Hypothalamus (tissue), 51 donors: ENCODE measurements around the gene RAD51B.

ENCODE experiments used
- DNase-seq, 51 donors: peaks; one replicate each; lab custom pipeline; 2025; lab: John Stamatoyannopoulos, UW

The RAD51B gene

DNA sequence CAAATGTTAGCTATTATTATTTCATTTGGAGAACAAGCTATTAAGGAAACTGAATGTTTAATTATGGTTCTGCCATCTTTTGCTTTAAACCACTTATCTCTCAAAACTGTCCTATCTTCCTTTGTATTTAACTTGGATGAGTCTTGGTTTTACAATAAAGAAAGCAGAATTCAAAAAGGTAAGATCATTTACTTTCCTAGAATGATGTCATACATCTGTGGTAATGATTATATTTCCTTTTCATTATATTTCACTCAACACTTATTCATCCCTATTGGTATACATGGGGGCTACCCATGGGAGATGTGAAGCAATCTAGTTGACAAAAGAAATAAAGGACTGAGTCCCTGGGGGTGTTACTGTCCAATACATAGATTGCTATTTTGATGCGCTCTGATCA is 516.6 kb downstream of the RAD51B start:
- no peak for DNase-seq

- DNase-seq, result no peak
Observed at GRCh38 chr14:68337279-68337678, 517.7 kb downstream of the RAD51B start.

- no peak for DNase-seq
Observed at GRCh38 chr14:68340262-68340661, 520.7 kb downstream of the RAD51B start.

- DNase-seq, result no peak
Observed at GRCh38 chr14:68341411-68342212, 522.0 kb downstream of the RAD51B start.

GRCh38 chr14:68342216-68342763 is 522.7 kb downstream of the RAD51B start:
- no peak for DNase-seq

DNA sequence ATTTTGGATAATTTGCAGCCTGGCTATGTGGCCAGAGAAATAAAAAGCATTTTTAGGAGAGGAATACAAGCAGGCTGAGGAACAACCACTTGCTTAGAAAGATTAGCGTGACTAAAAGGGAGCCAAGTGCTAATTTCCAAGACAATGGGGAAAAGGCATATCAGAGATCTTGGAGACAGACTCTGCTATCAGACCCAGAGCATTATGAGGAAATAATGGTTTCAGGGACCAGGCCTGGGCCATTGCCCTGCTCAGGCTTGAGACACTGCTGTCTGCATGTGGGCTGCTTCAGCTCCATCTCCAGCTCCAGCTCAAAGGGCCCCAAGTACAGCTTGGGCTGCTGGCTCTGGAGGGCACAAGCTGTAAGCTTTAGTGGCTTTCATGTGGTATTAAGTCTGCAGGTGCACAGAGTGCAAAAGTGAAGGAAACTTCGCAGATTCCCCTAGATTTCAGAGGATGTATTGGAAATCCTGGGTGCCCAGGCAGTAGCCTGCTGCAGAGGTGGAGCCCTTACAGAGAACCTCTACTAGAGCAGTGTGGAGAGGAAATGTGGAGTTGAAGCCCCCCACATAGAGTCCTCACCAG is 524.0 kb downstream of the RAD51B start:
- no peak for DNase-seq

DNA sequence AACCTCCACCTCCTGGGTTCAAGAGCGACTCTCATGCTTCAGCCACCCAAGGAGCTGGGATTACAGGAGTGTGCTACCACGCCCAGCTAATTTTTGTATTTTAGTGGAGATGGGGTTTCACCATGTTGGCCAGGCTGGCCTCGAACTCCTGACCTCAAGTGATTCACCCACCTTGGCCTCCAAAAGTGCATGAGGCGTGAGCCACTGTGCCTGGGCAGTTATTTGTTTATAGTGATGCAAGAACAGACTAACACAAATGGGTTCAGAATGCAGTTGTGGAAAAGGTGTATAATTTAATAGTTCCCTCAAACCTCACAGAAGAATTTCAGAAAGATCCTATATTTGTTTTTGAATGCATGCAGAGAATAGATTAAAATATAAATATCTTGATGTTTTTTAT is 526.2 kb downstream of the RAD51B start:
- no peak for DNase-seq

DNA sequence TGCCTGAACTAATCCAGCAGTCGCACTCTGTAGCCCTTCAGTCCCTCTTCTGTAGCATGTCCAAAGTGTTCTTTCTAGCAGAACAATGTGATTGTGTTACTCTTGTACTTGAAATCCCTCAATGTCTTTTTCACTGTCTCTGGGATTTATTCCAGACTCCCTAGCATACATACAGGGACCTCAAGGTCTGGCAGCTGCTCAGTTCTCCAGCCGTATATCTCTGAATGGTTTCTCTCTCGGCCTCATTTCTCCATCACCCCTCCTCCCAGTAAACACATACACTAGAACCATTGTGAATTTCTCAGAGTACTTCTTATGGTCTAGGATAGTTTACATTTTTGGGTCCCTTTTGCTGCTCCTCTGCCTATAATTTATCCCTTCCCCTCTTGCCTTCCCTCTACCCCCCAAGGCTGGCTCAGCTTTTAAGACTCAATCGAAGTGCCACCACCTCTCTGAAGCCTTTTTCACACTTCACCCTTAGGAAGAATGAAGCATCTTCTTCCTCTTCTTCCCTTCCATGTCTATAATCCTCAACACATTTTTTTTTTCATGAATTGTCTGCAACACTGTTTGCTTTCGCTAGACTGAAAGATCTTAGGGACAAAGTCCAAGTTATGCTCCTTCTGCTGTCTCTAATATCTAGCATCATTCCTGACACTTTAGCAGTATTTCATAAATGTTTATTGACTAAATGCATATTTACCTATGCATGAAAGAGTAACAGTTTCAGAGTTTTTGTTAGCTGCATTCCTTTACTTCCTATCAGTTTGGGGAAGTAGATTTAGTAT is 527.2 kb downstream of the RAD51B start:
- DNase-seq, result peak in 9 of 51 donors; percentile 3 to 55 (median 16)

- no peak for DNase-seq
Observed at GRCh38 chr14:68349900-68350629, 530.5 kb downstream of the RAD51B start.

GRCh38 chr14:68355415-68355814 is 535.8 kb downstream of the RAD51B start:
- no peak for DNase-seq

- no peak for DNase-seq
Observed at GRCh38 chr14:68357777-68358176, 538.2 kb downstream of the RAD51B start.

DNA sequence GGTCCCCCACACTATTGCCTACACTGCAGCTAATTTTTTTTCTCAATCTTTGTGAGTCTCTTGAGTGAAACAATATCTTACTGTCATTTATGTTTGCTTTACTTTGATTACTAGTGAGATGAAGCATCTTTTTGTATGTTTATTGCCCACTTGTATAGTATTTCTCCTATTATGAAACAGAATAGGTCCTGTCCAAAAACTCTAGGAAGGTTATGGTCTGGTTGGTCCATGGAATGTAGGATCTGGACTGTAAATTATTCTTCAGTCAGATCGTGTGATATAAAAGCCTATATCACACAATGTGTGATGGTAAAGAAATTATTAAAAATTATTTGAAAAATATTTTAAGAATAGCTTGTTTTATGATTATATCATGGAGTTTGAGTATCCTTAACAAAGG is 538.9 kb downstream of the RAD51B start:
- no peak for DNase-seq

DNA sequence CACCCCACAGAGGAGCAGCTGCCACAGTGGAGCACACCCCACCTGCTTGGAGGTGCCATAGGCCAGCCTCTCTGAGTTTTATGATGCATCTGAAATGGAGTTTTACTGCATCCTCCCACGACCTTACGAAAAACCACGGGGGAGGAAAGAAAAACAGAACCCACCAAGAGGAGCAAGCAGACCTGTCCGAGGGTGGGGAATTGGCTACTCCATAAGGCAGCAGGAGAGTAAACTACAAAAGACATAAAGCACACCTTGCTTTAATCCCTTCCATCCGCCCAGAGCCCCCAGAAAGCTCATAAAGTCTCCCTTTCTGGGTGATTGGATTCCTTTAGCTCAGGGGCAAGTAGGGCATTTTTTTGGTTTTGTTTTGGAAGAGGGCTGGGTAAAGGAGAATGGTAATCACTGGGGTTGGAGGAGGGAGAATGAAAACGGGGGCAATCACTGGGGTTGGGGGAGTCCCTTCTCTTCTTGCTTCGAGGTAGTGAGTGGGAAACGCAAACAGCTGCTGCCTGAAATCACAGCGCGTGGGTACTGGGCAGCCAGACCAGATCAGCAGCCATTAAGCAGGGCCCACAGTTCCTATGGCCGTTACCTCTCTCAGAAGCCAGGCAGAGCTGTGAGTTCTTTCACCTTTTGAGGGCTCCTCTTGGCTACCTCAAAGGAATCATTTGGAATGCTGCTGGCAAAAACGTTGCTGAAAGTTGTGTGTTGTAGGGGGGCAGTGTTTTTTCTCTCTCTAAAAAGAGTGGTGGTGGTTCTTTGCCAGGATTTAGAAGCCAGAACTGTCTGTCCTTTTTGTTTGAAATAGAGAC is 539.6 kb downstream of the RAD51B start:
- DNase-seq, result peak in 14 of 51 donors; percentile 17 to 64 (median 24)

DNA sequence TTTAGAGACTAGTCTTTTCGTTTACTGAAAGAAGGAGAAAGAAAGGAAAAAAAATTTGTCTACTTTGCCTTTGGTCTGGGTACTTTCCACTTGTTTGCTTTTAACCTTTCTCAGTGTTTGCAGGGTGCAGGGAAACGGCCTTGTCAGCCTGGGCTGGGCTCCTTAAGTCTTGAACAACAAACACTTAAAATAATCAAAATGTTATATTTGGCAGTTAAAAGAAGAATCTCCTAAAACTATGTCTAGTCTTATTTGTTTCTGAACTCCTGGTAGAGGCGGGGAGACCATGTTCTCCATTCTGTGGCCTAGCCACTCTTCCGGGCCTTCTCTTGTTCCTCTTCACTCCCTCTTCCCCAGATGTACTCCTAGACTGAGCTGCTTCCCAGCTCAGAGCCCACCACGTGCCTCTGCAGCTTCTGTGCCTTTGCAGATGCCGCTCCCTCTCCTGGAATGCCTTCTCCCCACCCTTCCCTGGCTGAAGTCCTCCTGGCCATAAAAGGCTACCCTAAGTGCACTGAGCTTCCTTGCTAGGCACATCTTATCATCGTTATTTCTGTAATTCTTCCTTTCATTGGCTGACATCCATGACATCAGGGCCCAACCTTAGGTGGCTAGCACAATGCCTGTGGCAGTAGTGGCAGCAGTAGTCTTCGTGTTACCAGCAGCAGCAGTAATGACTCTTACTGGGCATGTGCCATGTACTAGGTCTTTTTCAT is 540.4 kb downstream of the RAD51B start:
- DNase-seq, result peak in 23 of 51 donors; percentile 4 to 65 (median 29)

DNA sequence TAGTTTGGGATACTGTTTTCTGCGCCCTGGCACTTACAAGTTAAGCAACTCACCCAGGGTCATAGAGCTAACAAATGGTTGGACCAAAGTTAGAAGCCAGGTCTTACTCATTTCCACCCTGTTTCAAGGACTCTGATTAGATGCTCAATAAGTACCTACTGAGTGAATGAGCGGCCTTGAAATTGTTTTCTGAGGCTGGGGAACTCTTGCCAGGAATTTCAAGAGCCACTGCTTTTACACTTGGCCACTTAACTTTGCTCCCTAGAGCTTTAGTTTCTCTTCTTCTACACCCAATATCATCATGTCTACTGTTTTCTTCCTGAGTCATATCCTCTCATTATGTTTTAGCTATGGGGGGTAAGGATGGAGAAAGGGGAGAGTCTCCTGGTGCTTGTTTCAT is 541.7 kb downstream of the RAD51B start:
- DNase-seq, result no peak

DNA sequence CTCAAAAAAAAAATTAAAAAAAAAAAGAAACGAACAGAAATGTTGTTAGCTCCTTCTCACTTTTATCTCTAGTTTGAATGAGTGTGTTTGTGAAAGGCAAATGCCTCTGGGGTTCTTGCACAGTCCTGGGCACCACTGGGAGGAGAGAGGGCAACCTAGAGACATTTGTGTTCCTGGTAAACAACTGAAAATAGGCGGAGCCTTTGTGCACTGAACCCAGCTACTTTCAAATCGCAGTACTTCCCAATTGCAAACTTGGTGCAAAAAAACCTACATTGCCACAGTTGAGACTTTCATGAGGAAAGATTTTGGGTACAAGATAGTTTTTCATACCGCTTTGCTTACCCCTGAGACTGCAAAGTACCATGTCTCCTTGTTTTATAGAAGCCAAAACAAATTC is 543.3 kb downstream of the RAD51B start:
- no peak for DNase-seq

- no peak for DNase-seq
Observed at GRCh38 chr14:68363466-68363842, 543.9 kb downstream of the RAD51B start.

DNA sequence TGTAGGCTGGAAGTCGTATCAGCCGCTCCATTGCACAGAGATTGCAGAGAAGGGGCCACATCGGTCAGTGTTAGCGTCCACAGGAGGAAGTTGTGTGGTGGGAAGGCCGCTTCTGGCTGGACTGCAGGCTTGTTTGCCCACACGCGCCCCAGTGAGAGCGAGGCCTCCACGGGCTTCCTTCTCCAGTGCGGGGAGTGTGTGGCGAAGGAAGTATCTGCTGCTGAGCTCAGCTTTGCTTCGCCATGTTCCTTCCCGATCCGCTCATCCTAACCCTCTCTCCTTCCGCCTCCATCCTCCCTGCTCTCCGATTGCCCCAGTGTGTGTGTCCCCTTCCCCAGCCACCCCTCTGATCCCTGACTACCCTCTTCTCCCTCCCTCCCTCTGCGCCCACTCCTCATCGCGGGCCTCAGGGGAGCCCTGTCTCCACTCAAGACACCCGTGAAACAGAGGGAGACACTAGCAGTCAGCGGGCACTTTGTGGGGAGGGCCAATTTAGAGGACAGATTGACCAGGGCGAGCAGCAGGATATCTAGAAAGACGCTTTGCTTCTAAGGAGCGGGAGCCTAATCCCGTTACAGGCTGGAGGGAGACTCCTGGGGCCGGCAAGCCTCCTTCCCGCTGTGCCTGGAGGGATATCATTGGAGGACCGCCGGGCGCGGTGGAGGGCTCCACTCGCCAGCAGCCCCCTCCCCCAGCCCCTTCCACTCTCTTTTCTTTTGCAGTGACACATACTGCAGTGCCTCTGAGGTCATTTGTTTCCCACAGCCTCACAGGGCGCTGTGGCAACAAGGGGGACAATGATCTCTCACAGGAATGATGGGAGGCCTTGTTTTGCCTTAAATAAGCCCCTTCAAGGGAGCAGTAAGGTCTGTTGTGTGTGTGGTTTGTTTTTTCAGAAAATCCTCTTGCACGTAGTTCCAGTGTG is 544.5 kb downstream of the RAD51B start:
- DNase-seq, result peak in 44 of 51 donors; percentile 12 to 84 (median 56)
